Epithelial cell of proximal tubule (primary cell): Measurements from ENCODE around the gene MRPL11. TPM values are rescaled to one million over a fixed set of nuclear protein-coding genes. Genes with fewer than 3 reads are reported as not detected.
A peak's percentile ranks its signal among the peaks of the same experiment; 100 is the strongest.

Experiments
- DNase-seq: peaks from one replicate; pipeline ENCODE4 v3.0.0-alpha.2; 2011; ENCODE audit warnings: low read depth
- H3K4me3 ChIP-seq: 2 replicates; pipeline ENCODE4 v1.5.1; 2011; ENCODE audit warnings: low read depth, mild to moderate bottlenecking, low read length
- total RNA-seq: library from RNA; depleted of rRNA; stranded (reverse); fragments of >200 nt; gene quantifications from 2 replicates; pipeline ENCODE4 v1.2.3, GENCODE V29; 2015
- TF ChIP-seq, protein P1 (sequence below): conservative IDR thresholded peaks from 2 replicates; pipeline ENCODE4 v1.5.1; 2012; ENCODE audit warnings: low read depth, mild to moderate bottlenecking, low read length

MRPL11 gene
- total RNA-seq, 1 donor from 2014 or later, result 85.3 TPM

GRCh38 chr11:66409226-66409625 lies 29.4 kb downstream of the MRPL11 start:
- TF ChIP-seq, protein P1, sequence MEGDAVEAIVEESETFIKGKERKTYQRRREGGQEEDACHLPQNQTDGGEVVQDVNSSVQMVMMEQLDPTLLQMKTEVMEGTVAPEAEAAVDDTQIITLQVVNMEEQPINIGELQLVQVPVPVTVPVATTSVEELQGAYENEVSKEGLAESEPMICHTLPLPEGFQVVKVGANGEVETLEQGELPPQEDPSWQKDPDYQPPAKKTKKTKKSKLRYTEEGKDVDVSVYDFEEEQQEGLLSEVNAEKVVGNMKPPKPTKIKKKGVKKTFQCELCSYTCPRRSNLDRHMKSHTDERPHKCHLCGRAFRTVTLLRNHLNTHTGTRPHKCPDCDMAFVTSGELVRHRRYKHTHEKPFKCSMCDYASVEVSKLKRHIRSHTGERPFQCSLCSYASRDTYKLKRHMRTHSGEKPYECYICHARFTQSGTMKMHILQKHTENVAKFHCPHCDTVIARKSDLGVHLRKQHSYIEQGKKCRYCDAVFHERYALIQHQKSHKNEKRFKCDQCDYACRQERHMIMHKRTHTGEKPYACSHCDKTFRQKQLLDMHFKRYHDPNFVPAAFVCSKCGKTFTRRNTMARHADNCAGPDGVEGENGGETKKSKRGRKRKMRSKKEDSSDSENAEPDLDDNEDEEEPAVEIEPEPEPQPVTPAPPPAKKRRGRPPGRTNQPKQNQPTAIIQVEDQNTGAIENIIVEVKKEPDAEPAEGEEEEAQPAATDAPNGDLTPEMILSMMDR, result no peak
- DNase-seq, result no peak
- no peak overlapping the region for H3K4me3 ChIP-seq

- TF ChIP-seq, protein P1, result peak; percentile 100
- no peak overlapping the region for H3K4me3 ChIP-seq
- DNase-seq, result no peak
These were observed 30.0 kb downstream of the MRPL11 start for GRCh38 chr11:66408488-66409214.

GRCh38 chr11:66407651-66408050 lies 31.0 kb downstream of the MRPL11 start:
- no peak for DNase-seq
- TF ChIP-seq, protein P1, result no peak
- no peak overlapping the region for H3K4me3 ChIP-seq

DNA sequence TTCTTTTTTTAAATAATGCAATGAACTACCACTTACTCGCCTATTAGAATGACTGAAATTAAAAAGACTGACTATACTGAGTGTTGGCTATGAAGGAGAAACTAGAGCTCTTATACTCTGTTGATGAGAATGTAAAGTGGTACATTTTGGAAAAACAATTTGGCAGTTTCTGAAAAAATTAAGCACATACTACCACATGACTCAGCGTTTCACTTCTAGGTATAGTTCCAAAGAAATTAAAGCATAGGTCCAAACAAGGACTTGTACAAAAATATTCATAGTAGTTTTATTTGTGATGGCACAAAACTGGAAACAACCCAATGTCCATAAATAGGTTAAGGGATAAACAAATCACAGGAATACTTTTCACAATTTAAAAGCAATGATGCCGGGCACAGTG lies 44.7 kb downstream of the MRPL11 start:
- TF ChIP-seq, protein P1, result no peak
- H3K4me3 ChIP-seq, result no peak overlapping the region
- no peak for DNase-seq

DNA sequence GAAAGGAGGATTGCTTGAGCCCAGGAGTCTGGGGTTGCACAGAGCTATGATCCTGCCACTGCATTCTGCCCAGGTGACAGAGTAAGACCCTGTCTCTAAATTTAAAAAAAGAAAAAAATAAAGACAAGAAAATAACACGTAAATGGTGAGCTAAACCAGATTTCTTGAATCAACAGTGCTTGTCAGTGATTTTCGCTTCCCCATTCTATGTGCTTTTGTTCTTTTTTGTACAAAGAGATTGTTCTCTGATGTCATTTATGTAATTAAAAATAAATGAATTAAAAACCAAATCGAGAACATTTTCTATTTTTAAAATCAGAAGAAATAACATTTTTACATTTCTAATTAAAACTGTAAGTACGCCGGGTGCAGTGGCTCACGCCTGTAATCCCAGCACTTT lies 47.3 kb downstream of the MRPL11 start:
- DNase-seq, result no peak
- TF ChIP-seq, protein P1, result no peak
- no peak overlapping the region for H3K4me3 ChIP-seq

GRCh38 chr11:66388780-66389386 lies 49.8 kb downstream of the MRPL11 start:
- TF ChIP-seq, protein P1, result peak; percentile 91
- peak; percentile 20 for DNase-seq

More at GRCh38 chr11:66388780-66389386, 49.8 kb downstream of the MRPL11 start:
- H3K4me3 ChIP-seq, result no peak overlapping the region
